ENCODE data around the gene NBEAL1.
"Not testable (repeated sequence)": the region's sequence is repeated elsewhere in the genome, so short reads cannot be mapped to it uniquely, and the experiment has no call there.

Gene NBEAL1

GRCh38 chr2:203014456-203015199 lies at the start of gene NBEAL1:
TSS of gene NBEAL1 (plus strand) at chr2:203014875. CDS start at chr2:203016385, 1,510 bp downstream.
- DNase-seq, result peak; percentile 97

GRCh38 chr2:202965810-202966460 lies 48.7 kb upstream of the NBEAL1 start:
- DNase-seq, result peak; percentile 85

GRCh38 chr2:202969404-202969803 lies 45.3 kb upstream of the NBEAL1 start:
- DNase-seq, result not testable (repeated sequence)

- no peak for DNase-seq
These were observed 37.9 kb upstream of the NBEAL1 start for GRCh38 chr2:202976809-202977208.

- DNase-seq, result no peak
These were observed 31.7 kb upstream of the NBEAL1 start for GRCh38 chr2:202982779-202983491.

- DNase-seq, result no peak
These were observed 24.9 kb upstream of the NBEAL1 start for GRCh38 chr2:202989749-202990148.

- DNase-seq, result no peak
These were observed 24.2 kb upstream of the NBEAL1 start for GRCh38 chr2:202990501-202990900.

GRCh38 chr2:202997113-202997512 lies 17.6 kb upstream of the NBEAL1 start:
- DNase-seq, result peak; percentile 96

GRCh38 chr2:203002054-203002821 lies 12.4 kb upstream of the NBEAL1 start:
- DNase-seq, result no peak

- no peak for DNase-seq
These were observed 11.0 kb upstream of the NBEAL1 start for GRCh38 chr2:203003716-203004115.

GRCh38 chr2:203016716-203017115 lies 2.0 kb downstream of the NBEAL1 start:
- no peak for DNase-seq

- DNase-seq, result no peak
These were observed 3.5 kb downstream of the NBEAL1 start for GRCh38 chr2:203018181-203018580.

- DNase-seq, result no peak
These were observed 4.5 kb downstream of the NBEAL1 start for GRCh38 chr2:203019142-203019541.

- DNase-seq, result no peak
These were observed 7.3 kb downstream of the NBEAL1 start for GRCh38 chr2:203021991-203022390.

- no peak for DNase-seq
These were observed 8.1 kb downstream of the NBEAL1 start for GRCh38 chr2:203022751-203023150.

GRCh38 chr2:203025592-203025991 lies 10.9 kb downstream of the NBEAL1 start:
- DNase-seq, result no peak

- no peak for DNase-seq
These were observed 15.9 kb downstream of the NBEAL1 start for GRCh38 chr2:203030545-203030944.

- no peak for DNase-seq
These were observed 16.3 kb downstream of the NBEAL1 start for GRCh38 chr2:203030991-203031390.

- no peak for DNase-seq
These were observed 18.7 kb downstream of the NBEAL1 start for GRCh38 chr2:203033395-203033794.

- no peak for DNase-seq
These were observed 21.3 kb downstream of the NBEAL1 start for GRCh38 chr2:203035879-203036470.

- DNase-seq, result no peak
These were observed 22.4 kb downstream of the NBEAL1 start for GRCh38 chr2:203037026-203037425.

GRCh38 chr2:203038586-203038985 lies 23.9 kb downstream of the NBEAL1 start:
- DNase-seq, result no peak

GRCh38 chr2:203039211-203039610 lies 24.5 kb downstream of the NBEAL1 start:
- DNase-seq, result not testable (repeated sequence)

Data from MV-4-11 (cell line).